HepG2 (cell line): ENCODE data around the gene FBXO48. TPM values are rescaled to one million over a fixed set of nuclear protein-coding genes. Genes with fewer than 3 reads are reported as not detected.
A peak's percentile ranks its signal among the peaks of the same experiment; 100 is the strongest.

Experiments used
- ATAC-seq: fragments of 200-7000 bp; cut with Tn5 transposase; 3 replicates; pipeline ENCODE4 v1.9.1; 2020; ENCODE audit warnings: mild to moderate bottlenecking, moderate library complexity
- BruUV-seq: library from RNA; stranded (reverse); fragments of 400-500 nt; replicated peaks from 2 replicates; lab custom pipeline; 2021; lab: Mats Ljungman, UMichigan
- CTCF ChIA-PET: fragments of 300-600 bp; formaldehyde crosslinking; extraction: SDS; loops from one replicate; lab custom pipeline; 2021; ENCODE audit warnings: low total read pairs, inconsistent platforms, low intra/inter-chr PET ratio; lab: Yijun Ruan, JAX
- POLR2A ChIA-PET: fragments of 350-600 bp; sonication (Branson Sonifier 250); formaldehyde crosslinking; loops from one replicate; lab custom pipeline; 2020; ENCODE audit warnings: antibody characterized with exemption, inconsistent platforms; lab: Yijun Ruan, JAX
- DNase-seq: peaks from one replicate; pipeline ENCODE4 v3.0.0-alpha.2; 2015; ENCODE audit warnings: low spot score
- FAIRE-seq: peaks from 3 replicates; lab custom pipeline; 2011; peaks lifted over from hg19 to GRCh38; lab: Jason Lieb, UNC
- H2AFZ ChIP-seq: one replicate; pipeline ENCODE4 v1.6.1; 2011; ENCODE audit warnings: low read length, inconsistent platforms
- H3K27ac ChIP-seq: fragments of 300-600 bp; 3 replicates; pipeline ENCODE4 v1.8.0; 2011; ENCODE audit warnings: mixed run types, mild to moderate bottlenecking, mixed read lengths, low read length, inconsistent platforms; ENCODE audit not compliant: insufficient read depth; ENCODE audit errors: extremely low read length
- H3K27me3 ChIP-seq, 2 experiments: fragments of 200-600 bp in 1 of 2; 2 replicates in 1 of 2; 3 replicates in 1 of 2; pipeline versions ENCODE4 v1.6.0 to v1.8.0; 2011; ENCODE audit warnings: low read length in 2 of 2, mild to moderate bottlenecking in 2 of 2, moderate library complexity in 2 of 2, inconsistent platforms in 1 of 2; ENCODE audit not compliant: insufficient read depth in 2 of 2, control insufficient read depth in 1 of 2
- H3K36me3 ChIP-seq, 2 experiments: fragments of 200-600 bp in 1 of 2; replicated peaks in 1 of 2; 2 replicates in 1 of 2; 3 replicates in 1 of 2; pipeline versions ENCODE4 v1.5.1 to v1.8.0; 2011; ENCODE audit warnings: low read length in 2 of 2, inconsistent platforms in 1 of 2; ENCODE audit not compliant: insufficient read depth in 2 of 2, control insufficient read depth in 1 of 2
- H3K4me1 ChIP-seq: 2 replicates; pipeline ENCODE4 v1.5.1; 2012; ENCODE audit warnings: low read length, inconsistent platforms; ENCODE audit not compliant: insufficient read depth
- H3K4me2 ChIP-seq: 2 replicates; pipeline ENCODE4 v1.6.0; 2011; ENCODE audit warnings: low read depth, low read length, inconsistent platforms
- H3K4me3 ChIP-seq, 3 experiments: fragments of 200-600 bp in 1 of 3; sonication (generic), shearing (Covaris generic) in 1 of 3; replicated peaks in 1 of 3; 2 replicates each; pipeline ENCODE4 v1.5.1; 2011 to 2016; ENCODE audit warnings: low read length in 3 of 3, inconsistent platforms in 2 of 3, low read depth in 2 of 3, mild to moderate bottlenecking in 2 of 3, control low read depth in 1 of 3, mixed read lengths in 1 of 3; ENCODE audit not compliant: insufficient read depth in 1 of 3
- H3K79me2 ChIP-seq: one replicate; pipeline ENCODE4 v1.6.1; 2011; ENCODE audit warnings: low read length, inconsistent platforms; ENCODE audit not compliant: insufficient read depth
- H3K9ac ChIP-seq: 2 replicates; pipeline ENCODE4 v1.6.0; 2011; ENCODE audit warnings: mild to moderate bottlenecking, low read depth, low read length, inconsistent platforms; ENCODE audit not compliant: insufficient read depth
- H3K9me3 ChIP-seq: 2 replicates; pipeline ENCODE4 v1.5.1; 2012; ENCODE audit warnings: mild to moderate bottlenecking, low read length
- H4K20me1 ChIP-seq: 2 replicates; pipeline ENCODE4 v1.6.0; 2011; ENCODE audit warnings: inconsistent platforms, mild to moderate bottlenecking, low read length, moderate library complexity; ENCODE audit not compliant: insufficient read depth
- ATF7 ChIP-seq, 2 experiments: fragments of 450-650 bp in 1 of 2; sonication (generic) in 1 of 2; formaldehyde crosslinking in 1 of 2; IDR thresholded peaks; 2 replicates each; pipeline versions ENCODE4 v1.4.0 to v1.6.1; 2016 to 2020; ENCODE audit warnings: antibody characterized with exemption in 1 of 2, mild to moderate bottlenecking in 1 of 2, missing genetic modification reagents in 1 of 2
- CEBPB ChIP-seq: IDR thresholded peaks from 2 replicates; pipeline ENCODE4 v1.6.1; 2011; ENCODE audit warnings: low read depth, low read length, improper control_type of control experiment, borderline replicate concordance
- CEBPG ChIP-seq: IDR thresholded peaks from 2 replicates; pipeline ENCODE4 v1.6.1; 2016
- MED1 ChIP-seq: sonication (generic); formaldehyde crosslinking; IDR thresholded peaks from 2 replicates; pipeline ENCODE4 v1.4.0; 2020; ENCODE audit warnings: missing genetic modification reagents
- ZNF12 ChIP-seq: sonication (generic); formaldehyde crosslinking; IDR thresholded peaks from 2 replicates; pipeline ENCODE4 v1.5.0; 2020; ENCODE audit warnings: missing genetic modification reagents
- ZNF30 ChIP-seq: sonication (generic); formaldehyde crosslinking; IDR thresholded peaks from 2 replicates; pipeline ENCODE4 v1.5.0; 2020; ENCODE audit warnings: mild to moderate bottlenecking, missing genetic modification reagents
- WGBS: methylation state at CpG from one replicate; pipeline ENCODE4 v1.1.6; 2017; ENCODE audit warnings: low lambda C conversion rate; 5-methylcytosine and 5-hydroxymethylcytosine counted together
- in situ Hi-C: cut with HindIII; loops from 2 replicates; pipeline ENCODE4 v1.10.0; 2017; ENCODE audit warnings: low pct_unique_long_range_greater_than_20kb; ENCODE audit not compliant: extremely low pct_ligation_motif_present
- intact Hi-C: fragments of 100-400 bp; cut with micrococcal nuclease; formaldehyde crosslinking; loops from one replicate; pipeline ENCODE4 v1.10.0; 2022; ENCODE audit not compliant: unreplicated experiment
- polyA plus RNA-seq, 8 experiments: library from polyadenylated mRNA; depleted of rRNA in 3 of 8; stranded (reverse) in 7 of 8; unstranded in 1 of 8; fragments of >200 nt; fragmentation: Illumina TruSeq in 4 of 8; extraction: Trizol in 4 of 8; gene quantifications; 2 replicates each; pipeline versions ENCODE4 v1.2.1 to v1.2.3, GENCODE V29; 2011 to 2016; ENCODE audit warnings: low read depth in 4 of 8, missing spikeins in 1 of 8, mixed read lengths in 1 of 8; ENCODE audit not compliant: insufficient read depth in 1 of 8
- total RNA-seq, 5 experiments: library from RNA; depleted of rRNA; stranded (reverse); fragments of >200 nt; fragmentation: Illumina TruSeq; extraction: Trizol; gene quantifications; 2 replicates each; pipeline ENCODE4 v1.2.3, GENCODE V29; 2016; ENCODE audit warnings: low read depth in 1 of 5
- TF ChIP-seq, protein P1 (sequence below): sonication (generic); formaldehyde crosslinking; IDR thresholded peaks from 2 replicates; pipeline ENCODE4 v1.5.1; 2020; ENCODE audit warnings: mild to moderate bottlenecking, moderate library complexity, missing genetic modification reagents
- TF ChIP-seq, protein P2 (sequence below), 2 experiments: fragments of 450-650 bp in 1 of 2; sonication (generic) in 1 of 2; formaldehyde crosslinking; IDR thresholded peaks; 2 replicates each; pipeline versions ENCODE4 v1.5.0 to v1.8.0; 2020 to 2022; ENCODE audit warnings: mild to moderate bottlenecking in 1 of 2, missing genetic modification reagents in 1 of 2

The FBXO48 gene
- total and polyA plus RNA-seq, 2 of the 13 experiments (the other 11 are each of a cell fraction or from before 2014, with no cell fraction given) = 0.42 to 1.1 TPM

- H3K9me3 ChIP-seq = no peaks in the 10 kb centered on the region
- H3K4me1 ChIP-seq = no peaks in the 10 kb centered on the region
- H3K4me2 ChIP-seq = no peak overlapping the region
- ChIA-PET CTCF (no interaction called here), POLR2A (no interaction called here)
- BruUV-seq = no TSS peak
- no peak overlapping the region for H2AFZ ChIP-seq
- in situ Hi-C loops = no loop called here
- FAIRE-seq = no peak
- H3K36me3 ChIP-seq = no peaks in the 10 kb centered on the region
- H4K20me1 ChIP-seq = no peaks in the 10 kb centered on the region
- TF ChIP-seq ZNF12 (CRISPR knock-in tag) = 0 out of 2 replicates have a peak, but pooled peaks have one; percentile 25
- TF ChIP-seq, protein P1, sequence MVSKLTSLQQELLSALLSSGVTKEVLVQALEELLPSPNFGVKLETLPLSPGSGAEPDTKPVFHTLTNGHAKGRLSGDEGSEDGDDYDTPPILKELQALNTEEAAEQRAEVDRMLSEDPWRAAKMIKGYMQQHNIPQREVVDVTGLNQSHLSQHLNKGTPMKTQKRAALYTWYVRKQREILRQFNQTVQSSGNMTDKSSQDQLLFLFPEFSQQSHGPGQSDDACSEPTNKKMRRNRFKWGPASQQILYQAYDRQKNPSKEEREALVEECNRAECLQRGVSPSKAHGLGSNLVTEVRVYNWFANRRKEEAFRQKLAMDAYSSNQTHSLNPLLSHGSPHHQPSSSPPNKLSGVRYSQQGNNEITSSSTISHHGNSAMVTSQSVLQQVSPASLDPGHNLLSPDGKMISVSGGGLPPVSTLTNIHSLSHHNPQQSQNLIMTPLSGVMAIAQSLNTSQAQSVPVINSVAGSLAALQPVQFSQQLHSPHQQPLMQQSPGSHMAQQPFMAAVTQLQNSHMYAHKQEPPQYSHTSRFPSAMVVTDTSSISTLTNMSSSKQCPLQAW (CRISPR knock-in tag) = no peak
- 0 out of 2 replicates have a peak, but pooled peaks have one; percentile 13 for TF ChIP-seq MED1 (CRISPR knock-in tag)
- TF ChIP-seq CEBPG = peak; percentile 30; the same call in 1 of the 2 replicates
- TF ChIP-seq ATF7 (IDR thresholded peaks at IDR 0.05) = peak; percentile 49
- no peak for TF ChIP-seq ATF7 (CRISPR knock-in tag; IDR thresholded peaks at IDR 0.05)
- peak; percentile 78 for TF ChIP-seq CEBPB
- no peak for TF ChIP-seq ZNF30 (CRISPR knock-in tag)
- TF ChIP-seq, protein P2, sequence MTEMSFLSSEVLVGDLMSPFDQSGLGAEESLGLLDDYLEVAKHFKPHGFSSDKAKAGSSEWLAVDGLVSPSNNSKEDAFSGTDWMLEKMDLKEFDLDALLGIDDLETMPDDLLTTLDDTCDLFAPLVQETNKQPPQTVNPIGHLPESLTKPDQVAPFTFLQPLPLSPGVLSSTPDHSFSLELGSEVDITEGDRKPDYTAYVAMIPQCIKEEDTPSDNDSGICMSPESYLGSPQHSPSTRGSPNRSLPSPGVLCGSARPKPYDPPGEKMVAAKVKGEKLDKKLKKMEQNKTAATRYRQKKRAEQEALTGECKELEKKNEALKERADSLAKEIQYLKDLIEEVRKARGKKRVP (CRISPR knock-in tag; IDR thresholded peaks at IDR 0.05) = peak in 1 of 2 experiments; percentile 97; a peak in 2 of 4 replicates
- TF ChIP-seq, all 625 proteins: peak for 6
- no peak overlapping the region for H3K4me3 ChIP-seq
- no peak overlapping the region for H3K9ac ChIP-seq
- DNase-seq (no peak), ATAC-seq (no peak)
- no peaks in the 10 kb centered on the region for H3K79me2 ChIP-seq
- H3K27ac ChIP-seq = no peak overlapping the region
- intact Hi-C loops = no loop called here
- H3K27me3 ChIP-seq = peaks cover 0 to 27% of the 10 kb centered on the region in 2 experiments; a peak in 3 of 5 replicates
- 0% methylated on average over 3 of the region's 3 CpGs for WGBS
Observed at GRCh38 chr2:68420254-68420910, 46.7 kb downstream of the FBXO48 start.
